K562 (cell line): Measurements from ENCODE around the gene NUDT22. TPM values are rescaled to one million over a fixed set of nuclear protein-coding genes. Genes with fewer than 3 reads are reported as not detected.

Experiments used
- CAMTA2 ChIP-seq: fragments of 250-450 bp; sonication (Bioruptor Pico); conservative IDR thresholded peaks from 2 replicates; pipeline ENCODE4 v1.5.1; 2022
- CBX5 ChIP-seq: IDR thresholded peaks from 2 replicates; pipeline ENCODE4 v1.6.1; 2014; ENCODE audit warnings: low read depth, borderline replicate concordance
- CHD2 ChIP-seq: IDR thresholded peaks from 2 replicates; pipeline ENCODE4 v1.6.1; 2011; ENCODE audit warnings: low read depth, low read length
- CREM ChIP-seq: IDR thresholded peaks from 2 replicates; pipeline ENCODE4 v1.6.1; 2014; ENCODE audit warnings: antibody characterized with exemption, low read depth
- ESRRB ChIP-seq: fragments of 250-450 bp; sonication (Bioruptor Pico); IDR thresholded peaks from 2 replicates; pipeline ENCODE4 v1.5.0; 2020; ENCODE audit warnings: mild to moderate bottlenecking, moderate library complexity, borderline replicate concordance
- MCM5 ChIP-seq: fragments of 450-650 bp; IDR thresholded peaks from 2 replicates; pipeline ENCODE4 v1.6.1; 2016; ENCODE audit warnings: low read depth
- NCOR1 ChIP-seq: fragments of 450-650 bp; IDR thresholded peaks from 2 replicates; pipeline ENCODE4 v1.6.1; 2016; ENCODE audit warnings: mild to moderate bottlenecking, moderate library complexity
- PHF21A ChIP-seq: fragments of 450-650 bp; IDR thresholded peaks from 2 replicates; pipeline ENCODE4 v1.6.1; 2017; ENCODE audit warnings: low read depth, borderline replicate concordance
- PML ChIP-seq: IDR thresholded peaks from 2 replicates; pipeline ENCODE4 v1.6.1; 2012; ENCODE audit warnings: low read length, inconsistent platforms
- SAP30 ChIP-seq: fragments of 200-600 bp; sonication (generic); IDR thresholded peaks from 2 replicates; pipeline ENCODE4 v1.6.1; 2012; ENCODE audit warnings: borderline replicate concordance, low read depth, mild to moderate bottlenecking, moderate library complexity, low read length, control low read depth, inconsistent platforms; ENCODE audit not compliant: insufficient read depth, poor library complexity, severe bottlenecking
- SMARCA4 ChIP-seq: fragments of 450-650 bp; IDR thresholded peaks from 2 replicates; pipeline ENCODE4 v1.6.1; 2016
- TRIM25 ChIP-seq: fragments of 450-650 bp; IDR thresholded peaks from 2 replicates; pipeline ENCODE4 v1.7.0; 2016; ENCODE audit warnings: borderline replicate concordance
- ZBTB8A ChIP-seq: fragments of 450-650 bp; IDR thresholded peaks from 2 replicates; pipeline ENCODE4 v1.6.1; 2018; ENCODE audit warnings: mild to moderate bottlenecking, moderate library complexity; ENCODE audit not compliant: partially characterized antibody
- ZFP30 ChIP-seq: fragments of 250-450 bp; sonication (Bioruptor Pico); IDR thresholded peaks from 2 replicates; pipeline ENCODE4 v1.8.0; 2022; ENCODE audit warnings: moderate library complexity, mild to moderate bottlenecking, inconsistent platforms, borderline replicate concordance
- ZNF175 ChIP-seq: fragments of 200-800 bp; sonication (Bioruptor generic); IDR thresholded peaks from 2 replicates; pipeline ENCODE4 v1.6.1; 2016; ENCODE audit warnings: low read depth, mild to moderate bottlenecking, missing genetic modification characterization, missing compliant biosample characterization
- ZNF280B ChIP-seq: fragments of 250-450 bp; sonication (Bioruptor Pico); IDR thresholded peaks from 2 replicates; pipeline ENCODE4 v1.5.1; 2021; ENCODE audit warnings: mild to moderate bottlenecking
- ZNF668 ChIP-seq: fragments of 250-450 bp; sonication (Bioruptor Pico); IDR thresholded peaks from 2 replicates; pipeline ENCODE4 v1.8.0; 2022; ENCODE audit warnings: mild to moderate bottlenecking, inconsistent platforms
- polyA plus RNA-seq, 8 experiments: library from polyadenylated mRNA; depleted of rRNA in 4 of 8; stranded (reverse) in 5 of 8; unstranded in 3 of 8; fragments of >200 nt; fragmentation: Nextera tagmentation in 2 of 8; fragmentation: Illumina TruSeq in 1 of 8; extraction: Ambion mirVana in 2 of 8; extraction: Trizol in 1 of 8; gene quantifications; 2 replicates each; pipeline versions ENCODE4 v1.2.1 to v1.2.3, GENCODE V29; 2011 to 2014; ENCODE audit warnings: inconsistent platforms in 1 of 8, missing spikeins in 1 of 8
- total RNA-seq, 7 experiments: library from RNA; depleted of rRNA in 6 of 7; stranded (reverse); fragments of >200 nt in 6 of 7; fragmentation: Illumina TruSeq in 2 of 7; extraction: Trizol in 2 of 7; gene quantifications; 2 replicates each; pipeline versions ENCODE4 v1.2.1 to v1.2.3, GENCODE V29; 2011 to 2021; ENCODE audit warnings: low replicate concordance in 1 of 7
- TF ChIP-seq, protein P1 (sequence below): sonication (generic); formaldehyde crosslinking; IDR thresholded peaks from 2 replicates; pipeline ENCODE4 v1.8.0; 2022; ENCODE audit warnings: missing genetic modification reagents, mild to moderate bottlenecking, borderline replicate concordance
- TF ChIP-seq, protein P2 (sequence below), 2 experiments: fragments of 450-650 bp in 1 of 2; IDR thresholded peaks; 2 replicates each; pipeline ENCODE4 v1.6.1; 2011 to 2017; ENCODE audit warnings: low read depth in 2 of 2, antibody characterized with exemption in 1 of 2, borderline replicate concordance in 1 of 2, low read length in 1 of 2, mild to moderate bottlenecking in 1 of 2, mixed read lengths in 1 of 2; ENCODE audit not compliant: control insufficient read depth in 1 of 2

Gene NUDT22
- total and polyA plus RNA-seq, 9 of the 15 experiments (the other 6 are each of a cell fraction or from before 2014, with no cell fraction given), result 6.3 to 92.6 (median 37.4) TPM

GRCh38 chr11:64206457-64207255 lies 19.4 kb upstream of the NUDT22 start, which contains the start of gene FERMT3 (continued):
- TF ChIP-seq, protein P1, sequence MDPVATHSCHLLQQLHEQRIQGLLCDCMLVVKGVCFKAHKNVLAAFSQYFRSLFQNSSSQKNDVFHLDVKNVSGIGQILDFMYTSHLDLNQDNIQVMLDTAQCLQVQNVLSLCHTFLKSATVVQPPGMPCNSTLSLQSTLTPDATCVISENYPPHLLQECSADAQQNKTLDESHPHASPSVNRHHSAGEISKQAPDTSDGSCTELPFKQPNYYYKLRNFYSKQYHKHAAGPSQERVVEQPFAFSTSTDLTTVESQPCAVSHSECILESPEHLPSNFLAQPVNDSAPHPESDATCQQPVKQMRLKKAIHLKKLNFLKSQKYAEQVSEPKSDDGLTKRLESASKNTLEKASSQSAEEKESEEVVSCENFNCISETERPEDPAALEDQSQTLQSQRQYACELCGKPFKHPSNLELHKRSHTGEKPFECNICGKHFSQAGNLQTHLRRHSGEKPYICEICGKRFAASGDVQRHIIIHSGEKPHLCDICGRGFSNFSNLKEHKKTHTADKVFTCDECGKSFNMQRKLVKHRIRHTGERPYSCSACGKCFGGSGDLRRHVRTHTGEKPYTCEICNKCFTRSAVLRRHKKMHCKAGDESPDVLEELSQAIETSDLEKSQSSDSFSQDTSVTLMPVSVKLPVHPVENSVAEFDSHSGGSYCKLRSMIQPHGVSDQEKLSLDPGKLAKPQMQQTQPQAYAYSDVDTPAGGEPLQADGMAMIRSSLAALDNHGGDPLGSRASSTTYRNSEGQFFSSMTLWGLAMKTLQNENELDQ (CRISPR knock-in tag), result no peak
- TF ChIP-seq NCOR1 (0 out of 2 replicates have a peak, but pooled peaks have one; percentile 24), ESRRB (no peak), ZNF668 (no peak), ZNF175 (CRISPR knock-in tag) (no peak; the same call in none of the 2 replicates), PHF21A (no peak), SMARCA4 (0 out of 2 replicates have a peak, but pooled peaks have one; percentile 11), ZNF280B (no peak), ZFP30 (CRISPR knock-in tag) (no peak), MCM5 (no peak), CAMTA2 (CRISPR knock-in tag) (no peak), SAP30 (peak; percentile 40), CHD2 (no peak), PML (no peak), CBX5 (no peak), CREM (0 out of 2 replicates have a peak, but pooled peaks have one; percentile 17), TRIM25 (no peak), ZBTB8A (no peak)
- TF ChIP-seq, protein P2, sequence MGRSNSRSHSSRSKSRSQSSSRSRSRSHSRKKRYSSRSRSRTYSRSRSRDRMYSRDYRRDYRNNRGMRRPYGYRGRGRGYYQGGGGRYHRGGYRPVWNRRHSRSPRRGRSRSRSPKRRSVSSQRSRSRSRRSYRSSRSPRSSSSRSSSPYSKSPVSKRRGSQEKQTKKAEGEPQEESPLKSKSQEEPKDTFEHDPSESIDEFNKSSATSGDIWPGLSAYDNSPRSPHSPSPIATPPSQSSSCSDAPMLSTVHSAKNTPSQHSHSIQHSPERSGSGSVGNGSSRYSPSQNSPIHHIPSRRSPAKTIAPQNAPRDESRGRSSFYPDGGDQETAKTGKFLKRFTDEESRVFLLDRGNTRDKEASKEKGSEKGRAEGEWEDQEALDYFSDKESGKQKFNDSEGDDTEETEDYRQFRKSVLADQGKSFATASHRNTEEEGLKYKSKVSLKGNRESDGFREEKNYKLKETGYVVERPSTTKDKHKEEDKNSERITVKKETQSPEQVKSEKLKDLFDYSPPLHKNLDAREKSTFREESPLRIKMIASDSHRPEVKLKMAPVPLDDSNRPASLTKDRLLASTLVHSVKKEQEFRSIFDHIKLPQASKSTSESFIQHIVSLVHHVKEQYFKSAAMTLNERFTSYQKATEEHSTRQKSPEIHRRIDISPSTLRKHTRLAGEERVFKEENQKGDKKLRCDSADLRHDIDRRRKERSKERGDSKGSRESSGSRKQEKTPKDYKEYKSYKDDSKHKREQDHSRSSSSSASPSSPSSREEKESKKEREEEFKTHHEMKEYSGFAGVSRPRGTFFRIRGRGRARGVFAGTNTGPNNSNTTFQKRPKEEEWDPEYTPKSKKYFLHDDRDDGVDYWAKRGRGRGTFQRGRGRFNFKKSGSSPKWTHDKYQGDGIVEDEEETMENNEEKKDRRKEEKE (IDR thresholded peaks at IDR 0.05; ENCODE audit: borderline replicate concordance in 1 of 2, control insufficient read depth in 1 of 2, low read depth in 2 of 2, low read length in 1 of 2), result 0 out of 4 replicates have a peak, but pooled peaks of 1 of the 2 experiments have one; percentile 3
